Measurements from ENCODE around the gene PKD2L2.

PKD2L2 gene

DNA sequence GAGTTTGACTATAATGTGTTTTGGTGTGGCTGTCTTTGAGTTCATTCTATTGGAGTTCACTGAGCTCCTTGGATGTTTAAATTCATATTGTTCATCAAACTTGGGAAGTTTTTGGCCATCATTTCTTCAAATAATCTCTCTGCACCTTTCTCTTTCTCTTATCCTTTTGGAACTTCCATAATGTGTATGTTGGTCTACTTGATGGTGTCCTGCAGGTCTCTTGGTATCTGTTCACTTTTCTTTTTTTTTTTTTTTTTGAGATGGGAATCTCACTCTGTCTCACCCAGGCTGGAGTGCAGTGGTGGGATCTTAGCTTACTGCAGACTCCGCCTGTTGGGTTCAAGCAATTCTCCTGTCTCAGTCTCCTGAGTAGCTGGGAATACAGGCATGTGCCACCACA, 27.7 kb downstream of the PKD2L2 start:
- Histone ChIP-seq H3K9me2 (replicated peaks; ENCODE audit: insufficient read depth, low read length) (no peaks in the 10 kb centered on the region), H3K9ac (ENCODE audit: low read length) (no peak overlapping the region), H3K9me3 (ENCODE audit: insufficient read depth, low read length) (no peaks in the 10 kb centered on the region), H3K36me3 (ENCODE audit: low read length) (no peaks in the 10 kb centered on the region), H3K27me3 (ENCODE audit: low read length) (no peaks in the 10 kb centered on the region), H3K79me2 (ENCODE audit: insufficient read depth, low read length) (no peaks in the 10 kb centered on the region), H2AFZ (ENCODE audit: low read depth, low read length, severe bottlenecking) (no peak overlapping the region), H3K27ac (ENCODE audit: low read depth, low read length) (no peak overlapping the region), H3F3A (ENCODE audit: insufficient read depth) (no peaks in the 10 kb centered on the region; the same call in 1 of the 2 replicates), H3K4me2 (ENCODE audit: low read depth, low read length, poor library complexity, severe bottlenecking) (no peak overlapping the region), H3K4me3 (ENCODE audit: insufficient read depth, low read length, poor library complexity, severe bottlenecking) (no peak overlapping the region), H4K20me1 (ENCODE audit: low read depth, low read length) (no peaks in the 10 kb centered on the region)
- TF ChIP-seq EZH2phosphoT487 (conservative IDR thresholded peaks at IDR 0.05; ENCODE audit: low read length) = no peak
- TF ChIP-seq, protein P1, sequence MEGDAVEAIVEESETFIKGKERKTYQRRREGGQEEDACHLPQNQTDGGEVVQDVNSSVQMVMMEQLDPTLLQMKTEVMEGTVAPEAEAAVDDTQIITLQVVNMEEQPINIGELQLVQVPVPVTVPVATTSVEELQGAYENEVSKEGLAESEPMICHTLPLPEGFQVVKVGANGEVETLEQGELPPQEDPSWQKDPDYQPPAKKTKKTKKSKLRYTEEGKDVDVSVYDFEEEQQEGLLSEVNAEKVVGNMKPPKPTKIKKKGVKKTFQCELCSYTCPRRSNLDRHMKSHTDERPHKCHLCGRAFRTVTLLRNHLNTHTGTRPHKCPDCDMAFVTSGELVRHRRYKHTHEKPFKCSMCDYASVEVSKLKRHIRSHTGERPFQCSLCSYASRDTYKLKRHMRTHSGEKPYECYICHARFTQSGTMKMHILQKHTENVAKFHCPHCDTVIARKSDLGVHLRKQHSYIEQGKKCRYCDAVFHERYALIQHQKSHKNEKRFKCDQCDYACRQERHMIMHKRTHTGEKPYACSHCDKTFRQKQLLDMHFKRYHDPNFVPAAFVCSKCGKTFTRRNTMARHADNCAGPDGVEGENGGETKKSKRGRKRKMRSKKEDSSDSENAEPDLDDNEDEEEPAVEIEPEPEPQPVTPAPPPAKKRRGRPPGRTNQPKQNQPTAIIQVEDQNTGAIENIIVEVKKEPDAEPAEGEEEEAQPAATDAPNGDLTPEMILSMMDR (IDR thresholded peaks at IDR 0.05; ENCODE audit: insufficient read depth, low read length, poor library complexity, severe bottlenecking) = no peak

DNA sequence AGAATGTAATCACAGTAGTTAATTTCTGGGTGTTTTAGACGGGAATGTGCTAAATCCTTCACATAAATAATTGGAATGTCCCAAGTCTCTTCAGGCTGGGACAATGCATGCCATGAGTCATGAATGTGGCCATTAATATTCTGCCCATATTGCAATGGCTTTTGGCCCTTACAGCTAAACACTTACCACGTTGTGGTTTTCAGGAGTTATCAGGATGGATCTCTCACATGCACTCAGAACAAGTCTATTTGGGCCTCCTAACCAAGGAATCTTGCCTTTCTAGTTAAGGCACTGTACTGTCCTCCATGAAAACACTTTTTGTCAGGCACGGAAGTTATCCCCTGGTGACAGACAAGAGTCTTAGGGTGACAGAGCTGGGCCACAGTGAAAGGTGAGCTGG, 32.7 kb downstream of the PKD2L2 start:
- Histone ChIP-seq H3K27ac (ENCODE audit: low read depth, low read length) (no peak overlapping the region), H3K36me3 (ENCODE audit: low read length) (no peaks in the 10 kb centered on the region), H3K9me2 (replicated peaks; ENCODE audit: insufficient read depth, low read length) (no peaks in the 10 kb centered on the region), H3K27me3 (ENCODE audit: low read length) (no peaks in the 10 kb centered on the region), H3K4me2 (ENCODE audit: low read depth, low read length, poor library complexity, severe bottlenecking) (no peak overlapping the region), H3F3A (ENCODE audit: insufficient read depth) (peaks cover 8% of the 10 kb centered on the region; the same call in 1 of the 2 replicates), H3K9me3 (ENCODE audit: insufficient read depth, low read length) (no peaks in the 10 kb centered on the region), H4K20me1 (ENCODE audit: low read depth, low read length) (no peaks in the 10 kb centered on the region), H3K4me3 (ENCODE audit: insufficient read depth, low read length, poor library complexity, severe bottlenecking) (no peak overlapping the region), H2AFZ (ENCODE audit: low read depth, low read length, severe bottlenecking) (no peak overlapping the region), H3K79me2 (ENCODE audit: insufficient read depth, low read length) (no peaks in the 10 kb centered on the region), H3K9ac (ENCODE audit: low read length) (no peak overlapping the region)
- TF ChIP-seq EZH2phosphoT487 (conservative IDR thresholded peaks at IDR 0.05; ENCODE audit: low read length) = no peak
- TF ChIP-seq, protein P1 (IDR thresholded peaks at IDR 0.05; ENCODE audit: insufficient read depth, low read length, poor library complexity, severe bottlenecking) = no peak

DNA sequence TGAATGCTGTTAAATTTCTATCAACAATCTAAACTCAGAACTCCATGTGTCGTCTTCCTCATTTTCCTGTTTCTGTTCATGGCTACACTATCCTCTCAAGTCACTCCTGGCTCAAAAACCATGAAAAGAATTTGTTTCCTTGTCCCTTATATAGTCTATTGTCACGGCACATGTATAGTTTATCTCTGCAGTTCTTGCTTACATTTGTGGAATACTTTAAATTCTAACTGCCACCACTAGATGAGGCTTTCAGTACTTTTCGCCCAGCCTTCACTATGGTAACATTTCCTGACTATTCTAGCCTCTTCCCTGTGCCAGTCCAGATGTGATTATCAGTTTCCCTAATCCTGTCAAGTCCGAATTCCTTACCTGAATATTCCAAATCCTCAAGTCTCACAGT, 34.6 kb downstream of the PKD2L2 start:
- H3K9ac ChIP-seq (ENCODE audit: low read length) = no peak overlapping the region
- H3K9me2 ChIP-seq (replicated peaks; ENCODE audit: insufficient read depth, low read length) = no peaks in the 10 kb centered on the region
- H3K27me3 ChIP-seq (ENCODE audit: low read length) = no peaks in the 10 kb centered on the region
- H3K4me3 ChIP-seq (ENCODE audit: insufficient read depth, low read length, poor library complexity, severe bottlenecking) = no peak overlapping the region
- H3K27ac ChIP-seq (ENCODE audit: low read depth, low read length) = no peak overlapping the region
- H3F3A ChIP-seq (ENCODE audit: insufficient read depth) = 0 out of 2 replicates have a peak, but pooled peaks cover 8% of the 10 kb centered on the region
- TF ChIP-seq, protein P1 (IDR thresholded peaks at IDR 0.05; ENCODE audit: insufficient read depth, low read length, poor library complexity, severe bottlenecking) = no peak
- no peak for TF ChIP-seq EZH2phosphoT487 (conservative IDR thresholded peaks at IDR 0.05; ENCODE audit: low read length)
- H3K79me2 ChIP-seq (ENCODE audit: insufficient read depth, low read length) = no peaks in the 10 kb centered on the region
- H2AFZ ChIP-seq (ENCODE audit: low read depth, low read length, severe bottlenecking) = no peak overlapping the region
- H3K4me2 ChIP-seq (ENCODE audit: low read depth, low read length, poor library complexity, severe bottlenecking) = no peak overlapping the region
- no peaks in the 10 kb centered on the region for H4K20me1 ChIP-seq (ENCODE audit: low read depth, low read length)
- no peaks in the 10 kb centered on the region for H3K9me3 ChIP-seq (ENCODE audit: insufficient read depth, low read length)
- no peaks in the 10 kb centered on the region for H3K36me3 ChIP-seq (ENCODE audit: low read length)
